ENCODE results near the gene ARHGAP40.

ARHGAP40 gene

DNA sequence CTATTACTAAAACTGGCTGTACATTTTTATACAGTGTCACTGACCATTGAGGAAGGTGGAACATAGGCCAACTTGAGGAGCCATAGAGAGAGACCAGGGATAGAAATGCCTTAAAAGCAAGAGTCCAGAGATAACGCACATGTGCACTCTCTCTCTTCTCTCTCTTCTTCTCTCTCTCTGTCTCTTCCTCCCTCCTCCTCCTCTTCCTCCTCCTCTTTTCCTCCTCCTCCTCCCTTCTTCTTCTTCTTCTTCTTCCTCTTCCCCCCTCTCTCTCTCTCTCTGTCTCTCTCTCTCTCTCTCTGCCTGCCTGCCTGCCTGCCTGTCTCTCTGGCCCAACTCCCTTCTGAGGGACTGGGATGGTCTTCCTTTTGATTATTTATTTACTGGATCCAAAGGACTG is 36.9 kb upstream of the ARHGAP40 start:
- TF ChIP-seq, protein P1, sequence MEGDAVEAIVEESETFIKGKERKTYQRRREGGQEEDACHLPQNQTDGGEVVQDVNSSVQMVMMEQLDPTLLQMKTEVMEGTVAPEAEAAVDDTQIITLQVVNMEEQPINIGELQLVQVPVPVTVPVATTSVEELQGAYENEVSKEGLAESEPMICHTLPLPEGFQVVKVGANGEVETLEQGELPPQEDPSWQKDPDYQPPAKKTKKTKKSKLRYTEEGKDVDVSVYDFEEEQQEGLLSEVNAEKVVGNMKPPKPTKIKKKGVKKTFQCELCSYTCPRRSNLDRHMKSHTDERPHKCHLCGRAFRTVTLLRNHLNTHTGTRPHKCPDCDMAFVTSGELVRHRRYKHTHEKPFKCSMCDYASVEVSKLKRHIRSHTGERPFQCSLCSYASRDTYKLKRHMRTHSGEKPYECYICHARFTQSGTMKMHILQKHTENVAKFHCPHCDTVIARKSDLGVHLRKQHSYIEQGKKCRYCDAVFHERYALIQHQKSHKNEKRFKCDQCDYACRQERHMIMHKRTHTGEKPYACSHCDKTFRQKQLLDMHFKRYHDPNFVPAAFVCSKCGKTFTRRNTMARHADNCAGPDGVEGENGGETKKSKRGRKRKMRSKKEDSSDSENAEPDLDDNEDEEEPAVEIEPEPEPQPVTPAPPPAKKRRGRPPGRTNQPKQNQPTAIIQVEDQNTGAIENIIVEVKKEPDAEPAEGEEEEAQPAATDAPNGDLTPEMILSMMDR (conservative IDR thresholded peaks at IDR 0.05), result no peak
- H3K27ac ChIP-seq, result no peak overlapping the region

DNA sequence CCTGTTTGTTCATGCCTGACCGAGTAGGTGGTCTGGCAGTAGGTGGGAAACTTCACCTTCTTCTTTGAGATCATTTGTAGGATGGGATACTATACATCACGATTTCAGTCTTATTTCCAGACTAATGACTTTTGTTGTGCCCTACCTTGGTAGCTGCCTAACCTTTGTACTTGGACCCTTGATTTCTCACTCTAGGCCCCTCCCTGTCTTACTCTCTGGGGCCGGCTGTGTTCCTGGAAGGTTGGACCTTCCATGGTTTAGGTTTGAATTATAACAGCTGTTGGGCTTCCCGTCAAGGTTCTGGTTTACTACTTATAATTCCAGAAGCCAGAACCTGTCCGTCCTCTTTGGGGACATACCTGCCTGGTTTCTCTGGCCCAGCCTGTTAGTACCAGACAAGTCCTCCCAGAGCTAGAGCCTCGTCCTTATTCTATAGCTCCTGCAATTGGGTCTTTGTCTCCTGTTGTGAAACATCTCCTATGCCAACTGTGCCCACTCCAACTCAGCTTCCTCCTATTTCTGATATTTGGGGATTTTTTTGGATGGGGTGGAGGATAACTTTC is 35.5 kb upstream of the ARHGAP40 start:
- TF ChIP-seq, protein P1 (conservative IDR thresholded peaks at IDR 0.05), result no peak
- H3K27ac ChIP-seq, result no peak overlapping the region

DNA sequence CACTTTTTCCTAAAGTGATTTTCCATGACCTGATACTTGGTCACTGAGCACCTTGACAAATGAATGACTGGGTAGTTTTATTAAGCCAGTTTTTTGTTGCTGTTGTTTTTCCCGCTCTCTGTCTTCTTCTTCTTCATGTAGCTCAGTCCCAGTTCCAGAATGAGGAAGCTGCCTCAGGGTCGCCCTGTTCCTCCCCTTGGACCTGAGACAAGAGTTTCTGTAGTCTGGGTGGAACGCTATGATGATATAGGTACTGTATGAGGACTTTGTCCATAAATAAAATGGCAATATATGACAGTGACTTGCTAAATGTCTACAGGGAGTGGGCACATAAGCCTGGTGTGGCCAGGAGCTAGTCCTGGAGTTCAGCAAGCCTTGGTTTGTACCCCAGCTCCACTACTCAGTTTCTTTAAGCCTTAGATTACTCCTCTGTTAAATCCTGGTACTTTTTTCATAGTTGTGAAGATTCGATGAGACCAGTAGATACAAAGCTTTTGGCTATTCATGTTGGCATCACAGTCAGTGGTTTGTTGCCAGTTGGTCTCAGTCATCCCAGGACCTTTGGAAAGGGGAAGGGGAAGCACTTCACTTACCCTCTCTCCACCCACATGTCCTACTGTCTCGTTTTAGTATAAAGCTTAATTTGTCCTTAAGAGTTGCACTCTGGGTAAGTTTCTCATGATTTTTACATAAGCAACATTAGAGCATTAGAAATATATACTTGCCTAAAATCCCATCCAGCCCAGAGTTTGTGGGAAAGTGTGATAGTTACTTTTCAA is 31.7 kb upstream of the ARHGAP40 start:
- H3K27ac ChIP-seq, result no peak overlapping the region
- TF ChIP-seq, protein P1 (conservative IDR thresholded peaks at IDR 0.05), result no peak

DNA sequence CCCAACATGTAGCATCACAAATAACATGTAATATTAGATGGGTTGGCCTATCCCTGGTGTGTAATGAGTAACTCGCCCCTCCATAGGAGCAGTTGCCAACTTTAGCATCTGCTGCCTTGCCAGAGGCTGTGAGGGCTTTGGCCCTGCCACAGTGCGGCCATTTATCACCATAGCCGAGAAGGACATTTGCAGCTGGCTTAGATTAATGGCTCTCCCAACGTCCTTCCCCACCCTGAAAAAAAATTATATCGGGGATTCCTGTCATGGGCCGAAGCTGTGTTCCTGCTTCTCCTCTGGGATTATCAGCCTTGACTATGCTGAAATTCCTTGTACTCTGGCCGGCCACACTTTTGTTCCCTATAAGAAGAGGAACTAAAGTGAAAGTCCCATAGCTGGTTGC is 28.2 kb upstream of the ARHGAP40 start:
- TF ChIP-seq, protein P1 (conservative IDR thresholded peaks at IDR 0.05), result no peak

DNA sequence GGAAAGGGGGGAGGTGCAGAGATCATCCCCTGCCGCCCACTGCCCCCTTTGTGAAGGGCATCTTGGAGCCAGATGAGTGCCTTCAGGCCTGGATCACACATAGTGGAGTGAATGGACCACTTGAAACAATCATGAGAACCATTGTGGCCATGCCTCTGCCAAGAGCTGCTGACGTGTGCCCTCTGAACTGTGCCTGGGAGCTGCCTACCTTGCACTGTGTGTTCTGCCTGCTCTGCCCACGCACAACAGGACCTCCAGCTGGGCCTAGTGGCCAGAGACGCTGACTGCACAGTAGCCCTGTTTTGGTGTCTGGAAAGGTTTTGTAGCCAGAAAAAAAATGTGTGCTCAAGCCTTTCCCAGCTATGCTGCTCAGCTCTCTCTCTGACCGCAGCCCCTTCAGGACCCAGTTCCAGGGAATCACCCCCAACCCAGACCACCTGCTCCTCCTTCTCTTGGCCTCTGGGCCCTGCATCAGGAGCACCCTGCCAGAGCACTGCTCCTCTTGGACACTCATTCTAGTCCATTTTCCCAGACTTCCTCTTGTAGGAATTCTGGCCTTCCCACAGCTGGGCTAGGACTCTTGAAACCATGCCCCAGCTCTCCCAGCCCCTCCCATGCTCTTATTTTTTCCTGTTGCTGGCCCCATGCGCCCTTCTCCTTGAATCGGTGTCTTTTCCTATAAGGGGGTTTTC is 22.2 kb upstream of the ARHGAP40 start:
- TF ChIP-seq, protein P1 (conservative IDR thresholded peaks at IDR 0.05), result no peak
- H3K27ac ChIP-seq, result peak overlapping the region; percentile 50

More for the DNA sequence above, 28.2 kb upstream of the ARHGAP40 start:
- no peak overlapping the region for H3K27ac ChIP-seq

DNA sequence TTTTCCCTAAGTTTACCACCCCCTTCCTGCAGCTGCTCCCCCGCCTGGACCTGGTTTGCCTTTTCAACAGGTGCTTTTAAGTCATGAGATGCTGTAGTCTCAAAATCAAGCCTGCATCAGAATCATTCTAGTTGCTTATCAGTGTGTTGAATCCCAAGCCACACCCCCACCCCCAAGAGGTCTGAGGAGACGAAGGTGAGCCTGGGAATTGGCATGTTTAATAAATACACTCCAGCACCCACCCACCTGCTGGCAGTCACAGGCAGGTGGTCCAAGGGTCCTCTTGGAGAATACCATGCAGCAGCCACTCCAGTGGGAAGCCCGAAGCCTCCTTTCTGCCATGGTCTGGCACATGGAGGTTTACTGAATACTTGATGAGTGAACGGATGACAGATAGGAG is 21.7 kb upstream of the ARHGAP40 start:
- TF ChIP-seq, protein P1 (conservative IDR thresholded peaks at IDR 0.05), result no peak
- H3K27ac ChIP-seq, result peak overlapping the region; percentile 50; the same call in 1 of the 2 replicates

DNA sequence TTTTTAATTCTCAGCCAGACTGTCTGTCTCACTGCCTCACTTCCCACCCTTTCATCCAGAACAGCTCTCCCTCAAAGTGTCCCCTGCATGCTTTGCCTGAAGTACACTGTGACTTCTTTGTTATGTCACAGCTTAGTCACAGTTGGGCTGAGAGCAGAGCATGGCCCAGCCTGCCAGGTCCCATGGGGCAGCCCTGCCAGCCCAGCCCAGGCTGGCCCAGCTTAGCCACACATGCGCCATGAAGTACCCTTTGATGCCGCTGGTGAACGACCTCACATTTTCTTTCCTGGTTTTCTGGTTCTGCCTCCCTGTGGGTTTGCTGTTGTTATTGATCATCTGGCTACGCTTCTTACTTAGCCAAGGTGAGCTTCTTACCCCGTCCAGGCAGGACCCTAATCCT is 20.6 kb upstream of the ARHGAP40 start, which contains the start of gene ADIG:
Gene ADIG, plus strand, starts transcription at position 185 of the 400 bp plus-strand sequence. Its CDS starts 54 bp downstream, at position 239.
- TF ChIP-seq, protein P1 (conservative IDR thresholded peaks at IDR 0.05), result no peak

More for the DNA sequence above, 20.6 kb upstream of the ARHGAP40 start, which contains the start of gene ADIG:
- peak within 1 kb of the TSS; percentile 50; the same call in 1 of the 2 replicates for H3K27ac ChIP-seq
